H9 (cell line): ENCODE results near the gene PRR20G. TPM values are rescaled to one million over a fixed set of nuclear protein-coding genes. Genes with fewer than 3 reads are reported as not detected.

Experiments
- DNase-seq: peaks from one replicate; pipeline ENCODE4 v3.0.0-alpha.2; 2017
- H2AFZ ChIP-seq: one replicate; pipeline ENCODE4 v1.6.1; 2013; ENCODE audit warnings: mild to moderate bottlenecking, low read length, control low read depth, moderate library complexity
- H2AK5ac ChIP-seq: 2 replicates; pipeline ENCODE4 v1.6.1; 2013; ENCODE audit warnings: low read length, control low read depth, mixed read lengths; ENCODE audit not compliant: insufficient read length
- H2BK120ac ChIP-seq: one replicate; pipeline ENCODE4 v1.6.1; 2013; ENCODE audit warnings: low read depth, mild to moderate bottlenecking, low read length, control low read depth, inconsistent platforms; ENCODE audit not compliant: poor library complexity, severe bottlenecking
- H2BK12ac ChIP-seq: 2 replicates; pipeline ENCODE4 v1.6.1; 2013; ENCODE audit warnings: low read length, control low read depth, mixed read lengths, low read depth; ENCODE audit not compliant: insufficient read length
- H2BK15ac ChIP-seq: 2 replicates; pipeline ENCODE4 v1.6.1; 2013; ENCODE audit warnings: low read depth, low read length, control low read depth
- H2BK20ac ChIP-seq: one replicate; pipeline ENCODE4 v1.6.1; 2013; ENCODE audit warnings: low read depth, mild to moderate bottlenecking, low read length, control low read depth, inconsistent platforms; ENCODE audit not compliant: poor library complexity, severe bottlenecking
- H2BK5ac ChIP-seq: 2 replicates; pipeline ENCODE4 v1.6.1; 2013; ENCODE audit warnings: low read length, control low read depth, mixed read lengths; ENCODE audit not compliant: insufficient read length
- H3K14ac ChIP-seq: 2 replicates; pipeline ENCODE4 v1.6.1; 2013; ENCODE audit warnings: low read length, control low read depth; ENCODE audit not compliant: insufficient read depth
- H3K18ac ChIP-seq: 2 replicates; pipeline ENCODE4 v1.6.1; 2013; ENCODE audit warnings: low read depth, mild to moderate bottlenecking, mixed read lengths, low read length, control low read depth; ENCODE audit not compliant: insufficient read length
- H3K23ac ChIP-seq: 2 replicates; pipeline ENCODE4 v1.6.1; 2013; ENCODE audit warnings: low read length, control low read depth, mixed read lengths, low read depth; ENCODE audit not compliant: insufficient read length
- H3K23me2 ChIP-seq: 2 replicates; pipeline ENCODE4 v1.6.1; 2013; ENCODE audit warnings: low read depth, mild to moderate bottlenecking, mixed read lengths, low read length, control low read depth; ENCODE audit not compliant: insufficient read length, poor library complexity, severe bottlenecking
- H3K27ac ChIP-seq: 2 replicates; pipeline ENCODE4 v1.5.1; 2013; ENCODE audit warnings: low read length, control low read depth, mixed read lengths, low read depth; ENCODE audit not compliant: insufficient read length
- H3K27me3 ChIP-seq: 2 replicates; pipeline ENCODE4 v1.6.1; 2013; ENCODE audit warnings: low read length, control low read depth, inconsistent platforms; ENCODE audit not compliant: insufficient read depth
- H3K4ac ChIP-seq: 2 replicates; pipeline ENCODE4 v1.6.1; 2013; ENCODE audit warnings: low read depth, mild to moderate bottlenecking, control low read depth, inconsistent platforms, low read length, moderate library complexity
- H3K4me1 ChIP-seq: 2 replicates; pipeline ENCODE4 v1.6.1; 2013; ENCODE audit warnings: low read length, control low read depth, inconsistent platforms; ENCODE audit not compliant: insufficient read depth
- H3K4me2 ChIP-seq: 2 replicates; pipeline ENCODE4 v1.6.1; 2013; ENCODE audit warnings: low read length, control low read depth, mixed read lengths; ENCODE audit not compliant: insufficient read length, insufficient read depth
- H3K56ac ChIP-seq: 2 replicates; pipeline ENCODE4 v1.6.1; 2013; ENCODE audit warnings: low read depth, mild to moderate bottlenecking, mixed read lengths, low read length, control low read depth; ENCODE audit not compliant: insufficient read length
- H3K79me1 ChIP-seq: 2 replicates; pipeline ENCODE4 v1.6.1; 2013; ENCODE audit warnings: low read depth, mild to moderate bottlenecking, moderate library complexity, low read length, control low read depth, inconsistent platforms; ENCODE audit not compliant: insufficient read depth, poor library complexity, severe bottlenecking
- H3K79me2 ChIP-seq: 2 replicates; pipeline ENCODE4 v1.6.1; 2013; ENCODE audit warnings: low read length, control low read depth, inconsistent platforms; ENCODE audit not compliant: insufficient read depth
- H3K9ac ChIP-seq: 2 replicates; pipeline ENCODE4 v1.6.1; 2013; ENCODE audit warnings: low read length, control low read depth, mixed read lengths; ENCODE audit not compliant: insufficient read length; ENCODE audit errors: extremely low read depth
- H3K9me3 ChIP-seq: one replicate; pipeline ENCODE4 v1.6.1; 2013; ENCODE audit warnings: low read depth, low read length, inconsistent platforms; ENCODE audit not compliant: control insufficient read depth
- H3T11ph ChIP-seq: one replicate; pipeline ENCODE4 v1.6.1; 2013; ENCODE audit warnings: mild to moderate bottlenecking, low read length, control low read depth, inconsistent platforms
- H4K20me1 ChIP-seq: one replicate; pipeline ENCODE4 v1.6.1; 2013; ENCODE audit not compliant: control insufficient read depth, insufficient read length, insufficient read depth
- H4K5ac ChIP-seq: 2 replicates; pipeline ENCODE4 v1.6.1; 2013; ENCODE audit warnings: low read depth, mild to moderate bottlenecking, mixed read lengths, low read length, control low read depth; ENCODE audit not compliant: insufficient read length
- H4K8ac ChIP-seq: replicated peaks from 2 replicates; pipeline ENCODE4 v1.6.1; 2013; ENCODE audit warnings: low read length, control low read depth, mixed read lengths, low read depth; ENCODE audit not compliant: insufficient read length
- H4K91ac ChIP-seq: 2 replicates; pipeline ENCODE4 v1.6.1; 2013; ENCODE audit warnings: low read depth, mild to moderate bottlenecking, moderate library complexity, mixed read lengths, low read length, control low read depth; ENCODE audit not compliant: insufficient read length
- H3K27ac Mint-ChIP-seq, 3 experiments: 2 replicates in 2 of 3; 3 replicates in 1 of 3; pipeline ENCODE4 v1.8.0; 2020 to 2021; ENCODE audit warnings: mixed read lengths in 3 of 3, mild to moderate bottlenecking in 1 of 3, moderate library complexity in 1 of 3
- H3K27me3 Mint-ChIP-seq: 2 replicates; pipeline ENCODE4 v1.8.0; 2021; ENCODE audit warnings: low read depth, mild to moderate bottlenecking, moderate library complexity, mixed read lengths
- H3K36me3 Mint-ChIP-seq, 3 experiments: 2 replicates in 2 of 3; 3 replicates in 1 of 3; pipeline ENCODE4 v1.8.0; 2020 to 2021; ENCODE audit warnings: low read depth in 3 of 3, mixed read lengths in 3 of 3; ENCODE audit not compliant: insufficient read depth in 1 of 3
- H3K4me1 Mint-ChIP-seq, 2 experiments: 2 replicates each; pipeline ENCODE4 v1.8.0; 2020; ENCODE audit warnings: mixed read lengths in 2 of 2
- H3K4me3 Mint-ChIP-seq, 2 experiments: 2 replicates in 1 of 2; 3 replicates in 1 of 2; pipeline ENCODE4 v1.8.0; 2020 to 2021; ENCODE audit warnings: mild to moderate bottlenecking in 2 of 2, mixed read lengths in 2 of 2, moderate library complexity in 1 of 2
- H3K9me3 Mint-ChIP-seq, 2 experiments: 2 replicates in 1 of 2; 3 replicates in 1 of 2; pipeline ENCODE4 v1.8.0; 2020; ENCODE audit warnings: mild to moderate bottlenecking in 2 of 2, mixed read lengths in 2 of 2, moderate library complexity in 1 of 2
- CTCF ChIP-seq: fragments of 200-600 bp; sonication (generic); conservative IDR thresholded peaks from 3 replicates; pipeline ENCODE4 v1.8.0; 2021; ENCODE audit warnings: antibody characterized with exemption, mild to moderate bottlenecking
- WGBS: extraction: QIAGEN DNeasy Blood & Tissue Kit; methylation state at CpG from one replicate; pipeline ENCODE4 v1.1.7; 2013; ENCODE audit warnings: missing lambda C conversion rate, low lambda C conversion rate, mixed read lengths; ENCODE audit not compliant: insufficient read length; ENCODE audit errors: extremely low coverage; 5-methylcytosine and 5-hydroxymethylcytosine counted together
- total RNA-seq: library from RNA; stranded (reverse); gene quantifications from 2 replicates; pipeline ENCODE4 v1.2.1, GENCODE V29; 2021

PRR20G gene
- total RNA-seq, 1 experiment from 2014 or later, result 0.35 TPM

GRCh38 chr3:127320529-127321121 lies 32.8 kb upstream of the PRR20G start:
- no peaks in the 10 kb centered on the region for H4K20me1 ChIP-seq
- no peak overlapping the region for H3K14ac ChIP-seq
- no peak overlapping the region for H3K4me2 ChIP-seq
- no peaks in the 10 kb centered on the region for H3K9me3 ChIP-seq
- no peak overlapping the region for H2BK15ac ChIP-seq
- H4K5ac ChIP-seq, result no peak overlapping the region
- H2AK5ac ChIP-seq, result no peak overlapping the region
- H3K79me1 ChIP-seq, result no peaks in the 10 kb centered on the region
- H3T11ph ChIP-seq, result no peak overlapping the region
- no peak overlapping the region for H2BK120ac ChIP-seq
- TF ChIP-seq CTCF, result no peak
- no peak overlapping the region for H2BK20ac ChIP-seq
- Mint-ChIP-seq H3K27ac (no peak overlapping the region; a peak in 1 of 7 replicates), H3K4me1 (no peaks in the 10 kb centered on the region), H3K4me3 (no peak overlapping the region), H3K9me3 (peaks cover under 1 to 6% of the 10 kb centered on the region in 2 experiments), H3K36me3 (no peaks in the 10 kb centered on the region), H3K27me3 (peaks cover 20% of the 10 kb centered on the region)
- no CpG with 5 or more reads among the region's 4 CpGs for WGBS
- no peaks in the 10 kb centered on the region for H3K4me1 ChIP-seq
- H3K27me3 ChIP-seq, result no peaks in the 10 kb centered on the region
- no peak overlapping the region for H2AFZ ChIP-seq
- H4K91ac ChIP-seq, result no peak overlapping the region
- H3K27ac ChIP-seq, result no peak overlapping the region
- H3K79me2 ChIP-seq, result no peaks in the 10 kb centered on the region
- no peak overlapping the region for H4K8ac ChIP-seq
- DNase-seq, result no peak
- no peak overlapping the region for H2BK5ac ChIP-seq
- H3K23ac ChIP-seq, result no peak overlapping the region
- H3K56ac ChIP-seq, result no peak overlapping the region
- H3K23me2 ChIP-seq, result no peaks in the 10 kb centered on the region
- no peak overlapping the region for H3K18ac ChIP-seq
- no peak overlapping the region for H2BK12ac ChIP-seq
- no peak overlapping the region for H3K9ac ChIP-seq
- H3K4ac ChIP-seq, result no peak overlapping the region
